Natural killer cell (primary cell): ENCODE data around the gene NFE2. TPM values are rescaled to one million over a fixed set of nuclear protein-coding genes. Genes with fewer than 3 reads are reported as not detected.

Source experiments
- ATAC-seq, 3 donors: fragments of 150-1000 bp in 2 of 3; fragments of 200-7000 bp in 1 of 3; cut with Tn5 transposase; 1 replicate in 1 of 3; 2 replicates in 2 of 3; pipeline ENCODE4 v1.10.0; 2021; ENCODE audit warnings: mild to moderate bottlenecking in 2 of 3, moderate library complexity in 2 of 3
- DNase-seq, 2 donors: peaks; one replicate each; pipeline versions ENCODE4 v3.0.0 to v3.0.0-alpha.2; 2013 to 2021; ENCODE audit warnings: mixed read lengths in 1 of 2
- H3K27ac ChIP-seq: one replicate; pipeline ENCODE4 v1.5.1; 2013; ENCODE audit warnings: mild to moderate bottlenecking, low read length
- H3K27me3 ChIP-seq: one replicate; pipeline ENCODE4 v1.6.1; 2013; ENCODE audit warnings: low read length; ENCODE audit not compliant: control insufficient read depth, insufficient read depth
- H3K36me3 ChIP-seq: one replicate; pipeline ENCODE4 v1.6.1; 2013; ENCODE audit warnings: low read length; ENCODE audit not compliant: control insufficient read depth, insufficient read depth
- H3K4me1 ChIP-seq: one replicate; pipeline ENCODE4 v1.6.1; 2013; ENCODE audit warnings: low read length; ENCODE audit not compliant: control insufficient read depth, insufficient read depth
- H3K4me3 ChIP-seq: one replicate; pipeline ENCODE4 v1.5.1; 2013; ENCODE audit warnings: low read length
- H3K9me3 ChIP-seq: one replicate; pipeline ENCODE4 v1.6.1; 2013; ENCODE audit warnings: low read length; ENCODE audit not compliant: control insufficient read depth, insufficient read depth
- H3K27ac Mint-ChIP-seq, 2 donors: one replicate each; pipeline ENCODE4 v1.8.0; 2022; ENCODE audit warnings: mild to moderate bottlenecking in 2 of 2, mixed read lengths in 2 of 2, moderate library complexity in 1 of 2
- H3K27me3 Mint-ChIP-seq, 2 donors: one replicate each; pipeline ENCODE4 v1.8.0; 2022; ENCODE audit warnings: low read depth in 2 of 2, mixed read lengths in 2 of 2
- H3K36me3 Mint-ChIP-seq: one replicate; pipeline ENCODE4 v1.8.0; 2022; ENCODE audit warnings: mixed read lengths
- H3K4me1 Mint-ChIP-seq, 2 donors: one replicate each; pipeline ENCODE4 v1.8.0; 2022; ENCODE audit warnings: mixed read lengths in 2 of 2
- H3K4me3 Mint-ChIP-seq: one replicate; pipeline ENCODE4 v1.8.0; 2022; ENCODE audit warnings: mild to moderate bottlenecking, moderate library complexity, mixed read lengths
- H3K9me3 Mint-ChIP-seq, 2 donors: one replicate each; pipeline ENCODE4 v1.8.0; 2022; ENCODE audit warnings: mixed read lengths in 2 of 2
- CTCF ChIP-seq: fragments of 200-600 bp; IDR thresholded peaks from one replicate; pipeline ENCODE4 v1.8.0; 2022; ENCODE audit warnings: antibody characterized with exemption
- WGBS: methylation state at CpG from one replicate; pipeline ENCODE4 v1.1.7; 2013; ENCODE audit warnings: missing lambda C conversion rate; ENCODE audit not compliant: insufficient coverage; 5-methylcytosine and 5-hydroxymethylcytosine counted together
- intact Hi-C: fragments of 100-400 bp; cut with micrococcal nuclease; formaldehyde crosslinking; loops from one replicate; pipeline ENCODE4 v1.14.2; 2022
- total RNA-seq, 4 donors: library from RNA; stranded (reverse); fragments of 120-200 nt in 1 of 4; gene quantifications; one replicate each; pipeline versions ENCODE4 v1.2.3 to v1.2.4, GENCODE V29; 2013 to 2022

The NFE2 gene
- total RNA-seq, 3 donors from 2014 or later (not counting 1 experiment from before 2014, with no cell fraction given), result 2.0 to 15.4 (median 2.0) TPM

- DNase-seq (no peak), ATAC-seq (no peak)
- H3K4me3 ChIP-seq, result no peak overlapping the region
- 79% methylated on average over 3 of the region's 5 CpGs for WGBS
- no peak overlapping the region for H3K4me3 Mint-ChIP-seq
- no peaks in the 10 kb centered on the region for H3K36me3 Mint-ChIP-seq
- no peak for TF ChIP-seq CTCF
- no peak overlapping the region for H3K27ac ChIP-seq
- no peak overlapping the region for H3K27ac Mint-ChIP-seq
- peaks cover 4% of the 10 kb centered on the region for H3K36me3 ChIP-seq
- H3K9me3 ChIP-seq, result no peaks in the 10 kb centered on the region
- H3K27me3 ChIP-seq, result no peaks in the 10 kb centered on the region
- no peaks in the 10 kb centered on the region for H3K9me3 Mint-ChIP-seq
- peaks cover 11 to 23% of the 10 kb centered on the region in 2 donors for H3K4me1 Mint-ChIP-seq
- peaks cover 13% of the 10 kb centered on the region for H3K4me1 ChIP-seq
- no peaks in the 10 kb centered on the region for H3K27me3 Mint-ChIP-seq
- intact Hi-C loops, result no loop called here
Measured at GRCh38 chr12:54261815-54262402, 38.9 kb downstream of the NFE2 start.

- DNase-seq, result peak; percentile 28 to 73
- no peaks in the 10 kb centered on the region for H3K27me3 Mint-ChIP-seq
- TF ChIP-seq CTCF, result no peak
- peak; percentile 71 to 98 (median 86) for ATAC-seq
- H3K4me1 ChIP-seq, result peaks cover 13% of the 10 kb centered on the region
- H3K36me3 Mint-ChIP-seq, result peaks cover 7% of the 10 kb centered on the region
- WGBS, result 39% methylated on average over 8 of the region's 11 CpGs
- intact Hi-C loops, result no loop called here
- peak overlapping the region; percentile 34 to 74 for H3K27ac Mint-ChIP-seq
- H3K4me3 ChIP-seq, result no peak overlapping the region
- H3K36me3 ChIP-seq, result peaks cover 13% of the 10 kb centered on the region
- no peaks in the 10 kb centered on the region for H3K9me3 ChIP-seq
- H3K27me3 ChIP-seq, result no peaks in the 10 kb centered on the region
- peaks cover 11 to 23% of the 10 kb centered on the region in 2 donors for H3K4me1 Mint-ChIP-seq
- peak overlapping the region; percentile 47 for H3K4me3 Mint-ChIP-seq
- no peaks in the 10 kb centered on the region for H3K9me3 Mint-ChIP-seq
- no peak overlapping the region for H3K27ac ChIP-seq
Measured at GRCh38 chr12:54259194-54260011, 41.4 kb downstream of the NFE2 start.

- TF ChIP-seq CTCF, result no peak
- no peak for ATAC-seq
- DNase-seq, result no peak
- Mint-ChIP-seq H3K4me1 (peaks cover 11 to 23% of the 10 kb centered on the region in 2 donors), H3K27ac (peak overlapping the region in 1 of 2 donors; percentile 22), H3K36me3 (peaks cover 7% of the 10 kb centered on the region), H3K4me3 (no peak overlapping the region), H3K9me3 (no peaks in the 10 kb centered on the region), H3K27me3 (no peaks in the 10 kb centered on the region)
- Histone ChIP-seq H3K4me3 (no peak overlapping the region), H3K27me3 (no peaks in the 10 kb centered on the region), H3K36me3 (peaks cover 13% of the 10 kb centered on the region), H3K27ac (no peak overlapping the region), H3K9me3 (no peaks in the 10 kb centered on the region), H3K4me1 (peaks cover 13% of the 10 kb centered on the region)
- intact Hi-C loops, result no loop called here
Measured at GRCh38 chr12:54258201-54258681, 42.6 kb downstream of the NFE2 start.
